NCI-H774 (cell line): ENCODE data around the gene GPN1.
"Not testable (repeated sequence)": the region's sequence is repeated elsewhere in the genome, so short reads cannot be mapped to it uniquely, and the experiment has no call there.

Experiments
- DNase-seq: peaks from one replicate; lab custom pipeline; 2025; lab: John Stamatoyannopoulos, UW

GPN1 gene

GRCh38 chr2:27628767-27629709 is at the start of gene GPN1, which contains the start of gene CCDC121:
GPN1 (plus strand) TSS chr2:27629050; CDS start chr2:27629059, 9 bp downstream.
CCDC121 (minus strand) TSS chr2:27629012; CDS start chr2:27627799, 1,213 bp downstream.
- DNase-seq: peak; percentile 65

- DNase-seq: no peak
Observed at GRCh38 chr2:27581417-27582128, 47.3 kb upstream of the GPN1 start.

GRCh38 chr2:27582129-27582694 is 46.6 kb upstream of the GPN1 start:
- DNase-seq: no peak

- DNase-seq: peak; percentile 94
Observed at GRCh38 chr2:27582695-27583389, 46.0 kb upstream of the GPN1 start, which contains the start of gene ZNF512. ZNF512 (plus strand) TSS chr2:27583042; CDS start chr2:27583113, 71 bp downstream.

- DNase-seq: no peak
Observed at GRCh38 chr2:27583390-27583915, 45.4 kb upstream of the GPN1 start.

GRCh38 chr2:27584597-27584996 is 44.3 kb upstream of the GPN1 start:
- no peak for DNase-seq

- DNase-seq: no peak
Observed at GRCh38 chr2:27587025-27587424, 41.8 kb upstream of the GPN1 start.

GRCh38 chr2:27588308-27588707 is 40.5 kb upstream of the GPN1 start:
- no peak for DNase-seq

GRCh38 chr2:27591745-27592144 is 37.1 kb upstream of the GPN1 start:
- no peak for DNase-seq

- DNase-seq: no peak
Observed at GRCh38 chr2:27593240-27593639, 35.6 kb upstream of the GPN1 start.

- DNase-seq: not testable (repeated sequence)
Observed at GRCh38 chr2:27594020-27594703, 34.7 kb upstream of the GPN1 start.

- DNase-seq: not testable (repeated sequence)
Observed at GRCh38 chr2:27595412-27595811, 33.4 kb upstream of the GPN1 start.

GRCh38 chr2:27596627-27597026 is 32.2 kb upstream of the GPN1 start:
- no peak for DNase-seq

GRCh38 chr2:27606611-27607010 is 22.2 kb upstream of the GPN1 start:
- DNase-seq: no peak

GRCh38 chr2:27613985-27614384 is 14.9 kb upstream of the GPN1 start:
- DNase-seq: no peak

GRCh38 chr2:27615316-27615715 is 13.5 kb upstream of the GPN1 start:
- no peak for DNase-seq

GRCh38 chr2:27621524-27621923 is 7.3 kb upstream of the GPN1 start:
- DNase-seq: no peak

- no peak for DNase-seq
Observed at GRCh38 chr2:27622921-27623384, 5.9 kb upstream of the GPN1 start.

- no peak for DNase-seq
Observed at GRCh38 chr2:27624943-27625342, 3.9 kb upstream of the GPN1 start.

- not testable (repeated sequence) for DNase-seq
Observed at GRCh38 chr2:27626323-27626722, 2.5 kb upstream of the GPN1 start.

- not testable (repeated sequence) for DNase-seq
Observed at GRCh38 chr2:27626921-27627320, 1.9 kb upstream of the GPN1 start.
